Glutamatergic neuron (in vitro differentiated cells): Measurements from ENCODE around the gene LDLRAD4. TPM values are rescaled to one million over a fixed set of nuclear protein-coding genes. Genes with fewer than 3 reads are reported as not detected.

Experiments
- DNase-seq: peaks from one replicate; pipeline ENCODE4 v3.0.0; 2022
- H3K27ac Mint-ChIP-seq: one replicate; pipeline ENCODE4 v1.8.0; 2020; ENCODE audit warnings: mild to moderate bottlenecking, mixed read lengths, inconsistent platforms; ENCODE audit not compliant: unreplicated experiment
- H3K27me3 Mint-ChIP-seq: one replicate; pipeline ENCODE4 v1.8.0; 2020; ENCODE audit warnings: mild to moderate bottlenecking, moderate library complexity, mixed read lengths, inconsistent platforms; ENCODE audit not compliant: unreplicated experiment
- H3K36me3 Mint-ChIP-seq: one replicate; pipeline ENCODE4 v1.8.0; 2020; ENCODE audit warnings: mild to moderate bottlenecking, mixed read lengths, inconsistent platforms; ENCODE audit not compliant: unreplicated experiment
- H3K4me1 Mint-ChIP-seq: one replicate; pipeline ENCODE4 v1.8.0; 2020; ENCODE audit warnings: mild to moderate bottlenecking, low read depth, mixed read lengths, inconsistent platforms; ENCODE audit not compliant: unreplicated experiment
- H3K4me3 Mint-ChIP-seq: one replicate; pipeline ENCODE4 v1.8.0; 2020; ENCODE audit warnings: mild to moderate bottlenecking, mixed read lengths, inconsistent platforms; ENCODE audit not compliant: unreplicated experiment
- H3K9me3 Mint-ChIP-seq: one replicate; pipeline ENCODE4 v1.8.0; 2020; ENCODE audit warnings: mild to moderate bottlenecking, moderate library complexity, mixed read lengths, inconsistent platforms; ENCODE audit not compliant: unreplicated experiment
- total RNA-seq: library from RNA; stranded (reverse); fragmentation: NEBNext Ultra II Directional; extraction: Animal tissue kit (Norgen Biotek cat#: 25700); gene quantifications from one replicate; pipeline ENCODE4 v1.2.1, GENCODE V29; 2021; ENCODE audit not compliant: unreplicated experiment
- TF ChIP-seq, protein P1 (sequence below): fragments of 200-600 bp; sonication (generic); IDR thresholded peaks from one replicate; pipeline ENCODE4 v1.5.0; 2021; ENCODE audit not compliant: partially characterized antibody, unreplicated experiment

The LDLRAD4 gene
- total RNA-seq, 1 donor from 2014 or later, result 0.29 TPM

DNA sequence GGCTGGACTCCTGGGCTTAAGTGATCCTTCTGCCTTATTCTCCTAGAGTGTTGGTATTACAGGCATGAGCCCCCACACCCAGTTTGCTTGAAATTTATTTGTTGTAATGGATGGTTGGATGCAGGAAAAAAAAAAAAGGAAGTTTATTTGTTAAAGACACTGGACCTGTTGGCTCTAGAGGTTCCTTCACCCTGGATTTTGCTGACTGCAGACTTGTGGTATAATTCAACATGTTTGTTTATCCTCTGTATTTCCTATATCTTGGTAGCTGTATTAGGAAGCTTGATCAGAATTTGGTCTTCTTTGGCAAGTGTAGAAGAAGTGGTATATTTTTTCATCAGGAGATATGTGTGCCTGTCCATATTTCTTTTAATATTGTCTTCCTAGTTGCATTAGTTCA is 138.7 kb downstream of the LDLRAD4 start:
- no peaks in the 10 kb centered on the region for H3K27me3 Mint-ChIP-seq
- no peak overlapping the region for H3K4me3 Mint-ChIP-seq
- H3K36me3 Mint-ChIP-seq, result peaks cover 5% of the 10 kb centered on the region
- H3K27ac Mint-ChIP-seq, result no peak overlapping the region
- H3K9me3 Mint-ChIP-seq, result no peaks in the 10 kb centered on the region
- TF ChIP-seq, protein P1, sequence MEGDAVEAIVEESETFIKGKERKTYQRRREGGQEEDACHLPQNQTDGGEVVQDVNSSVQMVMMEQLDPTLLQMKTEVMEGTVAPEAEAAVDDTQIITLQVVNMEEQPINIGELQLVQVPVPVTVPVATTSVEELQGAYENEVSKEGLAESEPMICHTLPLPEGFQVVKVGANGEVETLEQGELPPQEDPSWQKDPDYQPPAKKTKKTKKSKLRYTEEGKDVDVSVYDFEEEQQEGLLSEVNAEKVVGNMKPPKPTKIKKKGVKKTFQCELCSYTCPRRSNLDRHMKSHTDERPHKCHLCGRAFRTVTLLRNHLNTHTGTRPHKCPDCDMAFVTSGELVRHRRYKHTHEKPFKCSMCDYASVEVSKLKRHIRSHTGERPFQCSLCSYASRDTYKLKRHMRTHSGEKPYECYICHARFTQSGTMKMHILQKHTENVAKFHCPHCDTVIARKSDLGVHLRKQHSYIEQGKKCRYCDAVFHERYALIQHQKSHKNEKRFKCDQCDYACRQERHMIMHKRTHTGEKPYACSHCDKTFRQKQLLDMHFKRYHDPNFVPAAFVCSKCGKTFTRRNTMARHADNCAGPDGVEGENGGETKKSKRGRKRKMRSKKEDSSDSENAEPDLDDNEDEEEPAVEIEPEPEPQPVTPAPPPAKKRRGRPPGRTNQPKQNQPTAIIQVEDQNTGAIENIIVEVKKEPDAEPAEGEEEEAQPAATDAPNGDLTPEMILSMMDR, result no peak
- H3K4me1 Mint-ChIP-seq, result no peaks in the 10 kb centered on the region
- no peak for DNase-seq

DNA sequence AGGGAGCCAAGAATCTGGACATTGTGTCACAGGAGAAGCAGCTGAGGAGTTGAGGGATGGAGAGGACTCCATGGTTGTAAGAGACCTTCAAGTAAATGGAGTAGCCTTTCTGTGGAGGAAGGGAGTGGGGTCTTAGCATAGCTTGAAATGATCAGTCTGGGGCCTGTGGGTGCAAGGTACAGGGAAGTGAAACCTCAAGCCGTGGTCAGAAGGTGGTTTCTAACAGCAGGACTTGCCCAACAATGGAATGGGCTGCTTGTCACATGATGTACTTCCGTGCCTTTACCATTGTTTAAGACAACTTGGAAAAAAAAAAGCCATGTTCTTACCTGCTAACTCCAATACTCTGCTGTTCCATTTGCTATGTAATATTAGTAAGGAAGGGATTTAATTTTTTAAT is 140.7 kb downstream of the LDLRAD4 start:
- H3K27me3 Mint-ChIP-seq, result no peaks in the 10 kb centered on the region
- no peak overlapping the region for H3K27ac Mint-ChIP-seq
- no peaks in the 10 kb centered on the region for H3K9me3 Mint-ChIP-seq
- TF ChIP-seq, protein P1, result no peak
- H3K4me3 Mint-ChIP-seq, result no peak overlapping the region
- H3K36me3 Mint-ChIP-seq, result no peaks in the 10 kb centered on the region
- no peaks in the 10 kb centered on the region for H3K4me1 Mint-ChIP-seq
- DNase-seq, result no peak

DNA sequence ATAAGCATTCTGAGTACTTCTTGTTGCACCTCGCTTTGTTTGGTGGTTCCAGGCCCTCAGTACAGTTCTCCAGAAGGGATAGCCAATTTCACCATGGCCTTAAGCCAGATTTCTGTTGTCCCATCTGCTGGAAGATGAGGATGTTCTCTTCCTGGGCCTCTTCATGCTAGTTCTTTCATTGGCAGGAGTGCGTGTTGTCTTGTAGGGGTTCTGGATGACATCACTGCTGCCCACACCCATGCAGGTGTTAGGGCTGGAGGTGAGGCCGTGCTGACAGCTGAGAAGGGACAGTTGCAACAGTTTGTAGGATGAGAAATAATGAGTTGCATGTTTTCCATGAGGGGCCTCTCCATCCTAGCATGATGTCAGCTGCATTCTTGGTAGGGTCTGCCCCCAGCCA is 142.9 kb downstream of the LDLRAD4 start:
- Mint-ChIP-seq H3K36me3 (no peaks in the 10 kb centered on the region), H3K27me3 (no peaks in the 10 kb centered on the region), H3K4me1 (peaks cover 9% of the 10 kb centered on the region), H3K4me3 (no peak overlapping the region), H3K9me3 (no peaks in the 10 kb centered on the region), H3K27ac (no peak overlapping the region)
- TF ChIP-seq, protein P1, result no peak
- DNase-seq, result no peak

DNA sequence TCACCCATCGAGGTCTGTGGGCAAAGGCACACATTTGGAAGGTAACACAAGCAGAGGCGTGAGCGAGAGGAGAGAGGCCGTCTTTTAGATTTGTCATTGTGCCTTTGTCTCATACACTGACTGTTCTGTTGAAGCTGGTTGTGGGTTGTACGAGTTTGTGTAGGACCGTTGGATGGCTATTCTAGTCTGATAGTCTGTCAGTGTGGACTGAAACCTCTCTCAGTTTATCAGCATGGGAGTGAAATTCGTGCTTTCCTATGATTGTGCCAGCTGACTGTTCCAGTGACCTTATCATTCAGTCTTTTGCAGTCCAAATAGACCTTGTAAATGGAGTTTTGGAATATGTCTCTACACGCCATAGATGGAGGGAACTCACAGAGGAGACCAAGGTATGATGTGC is 143.5 kb downstream of the LDLRAD4 start:
- Mint-ChIP-seq H3K4me3 (no peak overlapping the region), H3K36me3 (no peaks in the 10 kb centered on the region)

DNA sequence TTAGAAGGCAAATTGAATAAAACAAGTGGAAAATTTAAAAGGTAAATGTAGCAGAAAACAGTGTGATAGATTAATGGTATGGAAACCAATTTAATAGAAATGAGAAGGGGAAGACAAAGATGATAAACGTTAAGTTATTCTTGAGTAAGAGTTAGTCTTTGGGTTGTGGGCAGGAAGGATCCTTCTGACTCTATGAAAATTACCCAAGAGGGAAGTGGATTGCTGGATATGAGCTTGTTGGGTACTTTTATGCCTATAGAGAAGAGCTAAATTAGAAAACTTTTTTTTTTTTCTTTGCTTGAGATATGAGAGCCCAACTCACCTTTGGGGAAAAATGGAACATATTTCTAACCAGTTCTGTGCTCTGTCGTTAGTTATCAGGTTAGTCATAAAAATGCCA is 144.0 kb downstream of the LDLRAD4 start:
- TF ChIP-seq, protein P1, result no peak
- Mint-ChIP-seq H3K36me3 (no peaks in the 10 kb centered on the region), H3K27me3 (peaks cover 5% of the 10 kb centered on the region), H3K4me1 (peaks cover 9% of the 10 kb centered on the region), H3K9me3 (no peaks in the 10 kb centered on the region), H3K4me3 (no peak overlapping the region), H3K27ac (no peak overlapping the region)
- DNase-seq, result no peak

More for the DNA sequence above, 143.5 kb downstream of the LDLRAD4 start:
- Mint-ChIP-seq H3K27me3 (peaks cover 3% of the 10 kb centered on the region), H3K9me3 (no peaks in the 10 kb centered on the region), H3K4me1 (peaks cover 9% of the 10 kb centered on the region), H3K27ac (no peak overlapping the region)
- DNase-seq, result no peak
- TF ChIP-seq, protein P1, result no peak
